HG02763 (cell line): Measurements from ENCODE around the gene IQSEC3.

ENCODE experiments used
- ATAC-seq: cut with Tn5 transposase; IDR thresholded peaks from one replicate; pipeline ENCODE4 v1.9.1; 2021; ENCODE audit warnings: mild to moderate bottlenecking, moderate library complexity; ENCODE audit not compliant: unreplicated experiment

Gene IQSEC3

DNA sequence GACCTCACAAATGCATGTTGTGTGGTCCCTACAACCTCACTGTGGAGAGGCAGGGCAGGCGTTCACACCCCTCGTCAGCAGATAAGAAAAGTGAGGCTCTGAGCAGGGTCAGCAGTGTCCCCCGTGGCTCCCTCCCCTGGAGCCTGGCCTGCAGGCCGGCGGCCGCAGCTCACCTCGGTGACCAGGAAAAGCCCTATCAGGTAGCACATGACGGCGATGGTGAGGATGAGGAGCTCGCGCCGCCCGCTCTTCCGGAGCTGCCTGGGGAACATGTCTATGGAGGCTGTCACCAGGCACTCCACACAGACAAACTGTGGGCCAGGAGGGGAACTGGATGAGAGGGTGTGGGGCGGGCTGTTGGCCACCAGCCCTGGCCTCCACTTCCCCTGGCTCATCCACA is 129.4 kb downstream of the IQSEC3 start:
- ATAC-seq, result no peak

DNA sequence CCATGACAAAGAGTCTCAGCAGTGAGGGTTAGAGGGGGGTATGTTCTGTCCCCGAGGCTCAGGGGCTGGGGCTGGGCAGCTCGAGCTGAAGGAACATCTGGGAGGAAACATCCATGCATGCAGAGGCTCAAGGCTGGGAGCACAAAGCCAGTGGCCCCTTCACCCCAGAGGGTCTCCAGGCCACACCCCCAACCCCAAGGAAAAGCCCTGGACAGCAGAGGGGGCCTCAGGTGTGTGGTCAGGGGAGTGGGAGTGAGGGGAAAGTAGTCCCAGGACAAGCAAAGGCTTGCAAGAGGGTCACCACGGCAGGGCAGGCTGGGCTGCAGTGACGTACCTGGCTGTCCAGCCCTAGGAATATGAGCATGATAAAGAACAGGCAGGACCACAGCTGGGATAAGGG is 129.9 kb downstream of the IQSEC3 start:
- ATAC-seq, result no peak

DNA sequence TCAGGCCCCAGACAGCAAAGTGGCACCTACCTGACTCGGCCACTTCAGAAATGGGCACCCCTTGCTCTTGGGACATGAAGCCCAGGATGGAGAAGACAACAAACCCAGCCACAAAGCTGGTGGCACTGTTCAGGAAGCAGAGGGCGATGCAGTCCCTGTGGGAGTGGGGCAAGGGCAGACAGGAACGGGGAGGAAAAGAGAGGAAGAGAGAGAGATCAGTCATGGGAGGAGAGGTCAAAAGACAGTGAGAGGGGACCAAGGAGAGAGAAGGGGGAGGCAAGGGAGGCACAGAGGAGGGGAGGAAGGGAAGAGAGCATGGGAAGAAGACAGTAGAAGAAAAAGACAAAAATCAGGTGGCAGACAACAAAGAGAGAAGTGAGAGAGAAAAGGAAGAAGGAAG is 130.8 kb downstream of the IQSEC3 start:
- no peak for ATAC-seq

DNA sequence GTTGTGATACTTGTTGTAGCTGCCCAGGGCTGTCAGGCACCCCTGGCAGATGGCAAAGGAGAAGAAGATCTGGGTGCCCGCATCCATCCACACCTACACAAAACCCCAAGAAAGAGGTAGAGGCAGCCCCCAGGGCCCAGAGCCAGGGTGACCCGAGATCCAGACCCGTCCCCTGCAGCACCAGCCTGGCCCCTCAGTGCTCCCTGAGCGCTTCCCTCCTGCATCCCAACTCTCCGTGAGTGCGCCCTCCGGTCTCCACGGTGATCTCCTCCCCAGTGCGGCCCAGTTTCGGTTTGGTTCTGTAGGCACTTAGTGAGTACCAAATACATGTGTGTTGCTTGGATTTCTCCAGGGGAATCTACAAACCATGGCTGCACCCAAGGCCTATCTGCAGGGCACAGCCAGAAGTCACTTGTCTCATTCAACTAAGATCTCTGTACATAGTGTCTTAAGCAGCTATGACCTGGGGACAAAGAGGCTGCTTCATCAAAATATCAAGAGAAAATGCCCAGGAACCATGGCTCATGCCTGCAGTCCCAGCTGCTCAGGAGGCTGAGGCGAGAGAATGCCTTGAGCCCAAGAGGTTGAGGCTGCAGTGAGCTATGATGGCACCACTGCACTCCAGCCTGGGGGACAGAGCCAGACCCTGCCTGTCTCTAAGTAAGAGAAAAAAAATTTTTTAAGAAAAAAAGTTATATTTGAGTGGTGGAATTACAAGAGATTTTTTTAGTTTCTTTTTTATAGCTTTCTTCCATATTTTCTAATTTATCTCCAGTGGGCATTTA is 131.5 kb downstream of the IQSEC3 start:
- no peak for ATAC-seq

DNA sequence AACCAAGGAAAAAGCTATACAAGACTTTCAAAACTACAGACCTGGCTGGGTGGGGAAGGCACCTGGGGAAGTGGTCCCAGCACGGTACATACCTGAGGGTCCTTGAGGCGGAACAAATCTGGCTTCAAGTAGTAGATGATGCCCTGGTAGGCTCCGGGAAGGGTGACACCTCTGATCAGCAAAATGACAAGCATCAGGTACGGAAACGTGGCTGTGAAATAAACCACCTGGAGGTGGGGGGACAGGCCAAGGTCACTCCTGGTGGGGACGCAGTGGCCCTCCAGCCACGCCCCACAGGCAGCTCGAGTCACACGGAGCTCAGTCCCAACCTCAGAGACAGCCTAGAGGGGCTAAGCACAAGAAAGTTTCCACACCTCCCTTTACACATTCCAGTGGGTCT is 132.1 kb downstream of the IQSEC3 start:
- no peak for ATAC-seq

DNA sequence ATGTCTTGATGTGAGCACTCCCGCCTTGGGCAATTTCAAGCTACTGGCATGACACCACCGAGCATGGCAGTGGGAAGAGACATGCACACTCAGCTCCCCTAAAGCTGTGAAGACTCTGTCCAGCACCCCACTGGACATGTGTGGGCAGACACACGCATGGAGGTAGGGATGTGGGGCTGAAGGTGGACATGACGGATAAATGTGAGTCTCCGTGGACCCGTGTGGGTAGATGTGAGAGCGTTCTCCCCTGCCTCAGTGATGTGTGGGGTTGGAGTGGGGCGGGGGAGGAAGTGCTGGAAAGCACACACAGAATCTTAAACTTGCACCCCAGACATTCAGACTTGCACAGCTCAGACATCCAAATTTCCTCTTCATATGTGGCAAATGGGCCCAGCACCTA is 134.8 kb downstream of the IQSEC3 start:
- ATAC-seq, result no peak

DNA sequence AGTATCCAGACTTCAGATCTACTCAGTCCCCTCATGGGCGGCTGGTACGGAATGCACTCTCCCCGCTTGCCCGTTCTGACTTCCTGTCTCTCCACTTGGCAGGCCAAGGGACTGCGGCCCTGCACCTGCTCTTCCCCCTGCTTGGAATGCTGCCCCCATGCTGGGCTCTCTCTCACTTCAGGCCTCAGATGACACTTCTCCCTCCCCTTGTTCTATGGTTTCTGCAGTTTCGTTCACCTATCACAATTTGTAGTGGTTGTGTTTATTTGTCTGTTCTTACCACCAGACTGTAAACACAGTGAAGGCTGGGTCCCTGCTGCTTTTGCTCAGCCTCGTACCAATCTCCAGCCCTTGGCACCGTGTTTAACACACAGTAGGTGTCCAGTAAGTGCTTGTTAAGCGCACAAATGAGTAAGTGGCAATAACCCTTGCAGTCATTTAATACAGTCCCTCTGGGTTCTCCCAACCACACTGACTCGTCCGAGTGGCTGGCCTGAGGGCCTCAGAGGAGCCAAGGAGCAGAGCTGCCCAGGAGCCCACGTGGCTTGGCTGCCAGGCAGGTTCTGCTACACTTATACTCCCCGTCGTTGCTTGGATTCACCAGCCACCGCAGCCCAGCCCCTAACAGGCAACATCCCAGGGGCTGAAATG is 135.6 kb downstream of the IQSEC3 start:
- ATAC-seq, result no peak

DNA sequence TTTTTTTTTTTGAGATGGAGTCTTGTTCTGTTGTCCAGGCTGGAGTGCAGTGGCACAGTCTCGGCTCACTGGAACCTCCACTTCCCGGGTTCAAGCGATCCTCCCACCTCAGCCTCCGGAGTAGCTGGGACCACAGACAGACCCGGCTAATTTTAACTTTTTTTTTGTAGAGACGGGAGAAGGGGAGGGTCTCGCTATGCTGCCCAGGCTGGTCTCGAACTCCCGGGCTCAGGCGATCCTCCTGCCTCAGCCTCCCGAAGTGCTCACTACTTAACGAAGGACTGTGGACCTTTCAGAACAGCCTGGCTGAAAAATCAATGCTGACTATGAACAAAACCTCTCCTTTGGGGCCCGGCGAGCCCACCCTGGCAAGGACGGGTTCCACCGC is 136.5 kb downstream of the IQSEC3 start:
- no peak for ATAC-seq

DNA sequence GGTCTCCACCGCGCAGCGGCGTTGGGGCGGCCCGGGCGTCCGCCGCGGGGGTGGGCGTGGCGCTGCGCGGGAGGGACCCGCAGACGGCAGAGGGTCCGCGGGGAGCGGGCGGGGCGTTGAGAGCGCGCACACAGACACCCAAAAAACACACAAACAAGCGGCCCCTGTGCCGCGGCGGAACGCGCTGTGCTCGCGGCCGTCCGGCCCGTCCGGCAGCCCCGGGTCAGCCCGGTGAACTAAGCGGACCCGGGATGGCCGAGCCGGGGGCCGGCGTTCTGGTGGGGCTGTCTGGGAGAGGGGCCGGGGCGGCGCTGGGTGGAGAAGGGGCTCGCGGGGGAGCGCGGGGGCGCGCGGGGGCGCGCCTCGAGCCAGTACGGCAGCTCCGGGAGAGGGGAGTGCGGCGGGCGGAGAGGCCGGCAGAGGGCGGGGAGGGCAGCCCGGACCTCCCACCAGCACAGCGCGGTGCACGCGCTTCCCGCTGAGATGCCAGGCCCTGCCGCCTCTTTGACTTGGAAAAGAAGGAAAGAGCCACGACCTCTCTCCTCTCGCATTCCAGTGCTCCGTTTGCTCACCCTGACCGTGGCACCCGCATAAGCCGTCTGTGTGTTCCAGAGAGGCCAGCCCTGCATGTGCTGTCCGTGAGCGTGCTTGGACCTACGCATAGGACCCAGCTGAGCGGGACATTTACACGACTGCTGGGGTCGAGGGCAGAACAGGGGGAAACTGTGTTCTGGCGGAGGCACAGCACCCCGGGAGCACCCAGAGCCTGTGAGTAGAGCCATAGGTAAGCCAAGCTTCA is 137.1 kb downstream of the IQSEC3 start:
- ATAC-seq, result no peak

DNA sequence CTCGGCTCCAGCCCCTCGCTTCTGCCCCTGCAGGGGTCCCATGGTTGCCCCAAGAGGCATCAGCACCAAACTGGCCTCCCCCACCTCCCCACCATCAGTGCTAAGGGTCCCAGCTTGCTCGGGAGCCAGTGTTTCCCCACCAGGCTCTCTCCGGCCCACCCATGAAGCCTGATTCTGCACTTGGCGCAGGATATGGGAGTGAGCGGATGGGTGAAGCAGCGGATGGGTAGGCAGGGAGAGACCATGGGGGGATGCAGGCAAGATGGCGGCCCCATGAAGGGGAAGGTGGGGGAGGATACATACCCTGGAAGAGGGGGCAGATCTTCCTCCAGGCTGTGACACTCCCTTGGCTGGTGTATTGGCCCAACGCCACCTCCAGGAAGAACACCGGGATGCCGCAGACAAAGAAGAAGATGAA is 137.7 kb downstream of the IQSEC3 start:
- ATAC-seq, result no peak

DNA sequence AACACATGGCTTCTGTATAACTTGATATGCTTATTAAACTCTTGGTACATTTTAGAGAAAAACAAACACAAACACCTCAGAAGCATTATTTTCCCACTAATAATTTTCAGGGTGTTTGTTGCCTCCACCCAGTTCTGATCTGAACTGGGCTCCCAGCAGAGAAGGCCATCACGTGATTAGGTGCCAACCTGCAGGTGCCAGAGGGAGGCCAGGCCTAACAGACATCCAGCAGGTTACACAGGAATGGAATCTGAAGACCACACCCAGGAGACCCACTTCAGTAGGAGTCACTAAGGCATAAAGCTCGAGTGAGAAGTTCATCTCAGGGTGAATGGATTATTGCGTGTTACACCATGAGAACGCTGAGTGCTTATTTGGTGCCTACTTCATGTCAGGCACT is 138.5 kb downstream of the IQSEC3 start:
- no peak for ATAC-seq

DNA sequence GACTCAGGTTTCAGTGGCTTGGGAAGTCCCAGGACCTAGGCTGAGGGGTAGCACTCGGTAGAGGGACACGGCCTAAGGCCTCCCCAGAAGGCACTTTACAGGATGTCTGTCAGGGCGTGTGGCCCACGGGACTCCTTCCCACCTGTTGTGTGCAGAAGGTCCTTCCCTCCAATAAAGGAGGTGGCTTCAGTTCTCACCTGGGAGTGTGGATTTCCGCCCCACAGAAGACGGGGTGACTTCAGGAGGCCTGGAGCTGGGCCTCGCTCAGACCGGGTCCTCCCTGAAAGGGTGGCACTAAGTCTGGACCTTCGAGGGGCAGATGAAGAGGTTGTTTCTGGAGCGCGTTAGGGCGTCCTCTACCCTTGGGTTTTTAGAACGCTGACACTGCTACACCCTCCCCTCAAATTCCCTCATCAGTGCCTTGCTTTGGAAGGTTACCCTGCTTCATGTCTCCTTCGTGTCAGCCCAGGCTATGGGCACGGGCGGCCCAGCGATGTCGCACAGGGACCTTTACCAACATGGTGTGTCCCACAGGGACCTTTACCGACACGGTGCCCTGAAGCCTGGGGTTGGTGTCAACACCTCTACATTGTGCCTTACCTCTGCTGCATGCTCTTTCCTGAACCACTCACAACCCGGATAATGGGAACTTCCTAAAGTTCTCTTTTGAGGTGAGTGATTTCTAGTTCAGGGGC is 140.3 kb downstream of the IQSEC3 start:
- no peak for ATAC-seq

DNA sequence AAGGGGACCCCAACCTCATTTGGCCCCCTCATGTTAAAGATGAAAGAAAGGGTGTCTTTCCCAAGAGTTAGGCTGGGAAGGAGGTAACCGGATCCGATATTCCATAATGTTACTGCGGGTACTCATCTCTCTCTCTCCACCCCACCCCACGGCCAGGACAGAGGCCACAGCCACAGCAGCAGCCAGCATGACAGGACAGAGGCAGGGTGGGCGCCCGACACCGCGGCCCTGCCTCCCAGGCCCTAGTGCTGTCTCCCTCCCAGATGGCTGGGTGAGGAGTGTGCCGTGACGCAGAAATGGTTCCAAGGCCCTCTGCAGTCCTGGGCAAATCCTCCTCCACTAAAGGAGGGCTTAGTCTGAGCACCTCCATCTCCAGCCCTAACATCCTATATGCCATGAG is 141.2 kb downstream of the IQSEC3 start:
- ATAC-seq, result no peak

DNA sequence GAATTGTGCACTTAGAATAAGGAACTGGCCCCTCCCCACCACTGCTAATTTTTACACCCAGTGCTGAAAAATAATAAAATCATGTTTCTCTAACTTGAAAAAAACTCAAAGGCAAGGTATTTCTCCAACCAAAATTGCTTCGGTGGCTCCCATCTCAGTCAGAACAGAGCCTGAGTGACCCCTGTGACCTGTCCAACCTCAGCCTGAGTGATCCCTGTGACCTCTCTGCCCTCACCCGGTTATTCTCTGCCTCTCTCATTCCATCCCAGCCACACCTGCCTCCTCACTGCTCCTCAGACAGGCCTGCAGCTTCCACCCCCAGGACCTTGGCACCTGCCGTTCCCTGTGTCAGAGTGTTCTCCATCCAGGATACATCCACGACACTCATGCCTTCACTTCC is 142.2 kb downstream of the IQSEC3 start:
- ATAC-seq, result no peak

DNA sequence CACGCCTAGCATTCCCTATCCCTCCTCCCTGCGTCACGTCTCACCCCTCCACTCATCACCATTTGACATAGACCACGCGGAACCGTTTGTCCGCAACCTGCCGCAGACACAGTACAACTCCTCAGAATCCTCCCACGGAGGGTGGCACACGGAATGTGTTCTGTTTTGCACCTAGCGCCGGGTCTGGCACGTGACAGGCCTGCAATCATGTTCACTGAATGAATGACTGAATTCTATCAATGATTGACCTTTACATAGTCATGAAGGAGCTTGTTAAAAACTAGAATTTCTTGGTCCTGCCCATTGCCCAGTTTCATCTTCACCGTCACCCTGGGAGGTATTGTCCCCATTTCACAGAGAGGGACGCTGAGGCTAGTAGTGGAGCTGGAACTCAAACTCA is 142.7 kb downstream of the IQSEC3 start:
- ATAC-seq, result no peak

DNA sequence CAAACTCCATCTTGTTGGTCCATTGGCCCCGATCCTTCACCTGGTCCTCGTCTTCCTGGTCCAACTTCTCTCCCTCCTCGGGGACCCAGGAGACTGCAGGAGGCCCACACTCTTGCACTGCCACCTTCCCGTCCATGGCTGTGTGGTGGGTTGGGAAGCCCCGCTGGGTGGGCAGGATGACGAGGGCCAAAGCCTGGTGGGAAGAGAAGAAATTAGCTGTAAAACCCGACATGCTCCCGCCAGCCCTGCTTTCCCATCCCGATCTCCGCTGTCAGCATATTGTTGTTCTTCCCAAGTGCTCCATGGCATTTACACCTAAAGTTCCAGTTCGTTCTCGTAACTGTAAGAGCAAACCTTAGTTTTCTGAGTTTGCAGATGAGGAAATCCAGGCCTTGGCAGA is 143.3 kb downstream of the IQSEC3 start:
- no peak for ATAC-seq

DNA sequence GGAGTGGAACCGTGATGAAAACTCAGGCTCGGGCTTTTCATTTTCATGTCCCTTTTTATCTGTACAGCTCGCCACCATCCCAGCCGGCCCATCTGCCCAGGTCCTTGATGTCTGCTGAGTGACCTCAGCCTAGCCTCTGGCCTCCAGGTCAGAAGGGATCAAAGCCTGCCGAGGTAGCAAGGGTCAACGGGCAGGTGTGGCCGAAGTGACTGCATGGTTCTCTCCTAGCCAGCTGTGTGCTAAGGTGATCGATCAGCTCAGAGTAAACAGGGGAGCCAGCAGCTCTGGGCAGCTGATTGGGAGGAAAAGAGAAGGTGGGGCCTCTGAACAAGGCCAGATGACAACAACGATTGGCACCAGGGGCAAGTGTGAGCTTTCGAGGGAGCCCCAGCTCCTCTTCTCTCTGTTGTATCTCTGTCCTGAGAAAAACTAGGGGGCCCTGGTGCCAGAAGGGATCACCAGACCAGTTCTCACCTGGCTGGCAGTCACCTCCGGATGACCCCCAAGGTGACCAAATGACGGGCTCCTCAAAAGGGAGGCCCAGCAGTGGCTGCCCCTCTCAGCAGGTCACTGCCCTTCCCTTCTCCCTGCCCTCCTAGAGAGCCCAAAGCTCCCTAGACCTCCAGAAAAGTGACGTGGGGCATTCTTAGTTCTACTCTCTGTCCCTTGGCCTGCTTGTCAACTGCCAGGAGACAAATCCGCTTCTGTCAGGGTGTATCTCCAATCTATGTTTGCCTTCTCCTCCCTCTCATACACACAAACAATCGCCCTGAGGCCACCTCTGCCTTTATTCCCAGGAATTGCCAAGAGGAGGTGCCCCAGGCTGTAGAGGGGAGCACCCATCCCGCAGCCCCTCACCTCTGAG is 143.9 kb downstream of the IQSEC3 start:
- no peak for ATAC-seq

DNA sequence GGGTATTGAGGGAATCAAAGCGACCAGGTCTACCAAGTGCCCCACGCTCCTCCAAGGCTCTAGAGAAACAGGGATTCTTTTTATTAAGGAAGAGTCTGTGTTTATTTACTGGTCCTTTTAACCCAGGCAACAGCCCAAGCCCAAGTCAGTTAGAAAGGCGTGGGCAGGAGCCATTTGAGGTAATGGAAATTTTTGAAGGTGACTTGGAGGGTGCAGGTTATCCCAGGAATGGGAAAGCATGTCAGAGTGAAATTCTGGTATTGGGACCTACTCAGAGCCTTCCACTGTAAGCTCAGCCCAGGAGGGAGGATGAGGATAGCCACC is 144.5 kb downstream of the IQSEC3 start:
- no peak for ATAC-seq

DNA sequence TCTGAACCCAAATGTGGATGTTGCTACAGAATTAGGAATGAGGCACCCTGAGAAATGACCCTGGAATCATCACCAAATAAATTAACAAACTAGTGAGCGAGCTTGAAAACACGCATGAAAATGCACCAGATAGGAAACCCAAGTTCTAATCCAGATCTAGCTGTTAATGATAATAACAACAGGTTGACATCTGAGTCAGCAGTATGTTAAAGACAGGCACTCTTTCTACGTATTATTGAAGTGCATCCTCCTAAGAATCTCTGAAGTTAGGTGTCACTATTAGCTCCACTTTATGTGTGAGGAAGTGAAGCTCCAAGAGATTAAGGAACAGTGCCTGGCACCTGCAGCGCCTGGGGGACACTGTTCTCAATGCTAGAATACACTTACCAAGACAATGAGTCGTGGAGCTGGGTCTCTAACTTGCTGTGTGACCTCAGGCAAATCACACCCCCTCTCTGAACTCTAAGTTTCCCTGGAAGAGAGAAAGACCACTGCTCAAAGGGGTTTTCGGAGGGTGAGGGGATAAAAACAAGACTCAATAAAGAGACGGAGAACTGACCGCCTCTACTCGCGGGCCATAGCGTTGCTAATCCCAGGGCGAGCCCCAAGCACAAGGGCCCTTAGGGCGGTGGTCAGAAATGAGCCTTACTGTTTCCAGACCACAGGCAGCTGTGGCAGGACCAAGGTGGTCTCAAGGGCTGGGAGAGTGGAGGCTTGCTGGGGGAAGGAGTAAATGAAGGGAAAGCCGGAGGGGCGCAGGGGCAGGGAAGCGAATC is 145.3 kb downstream of the IQSEC3 start:
- ATAC-seq, result no peak

DNA sequence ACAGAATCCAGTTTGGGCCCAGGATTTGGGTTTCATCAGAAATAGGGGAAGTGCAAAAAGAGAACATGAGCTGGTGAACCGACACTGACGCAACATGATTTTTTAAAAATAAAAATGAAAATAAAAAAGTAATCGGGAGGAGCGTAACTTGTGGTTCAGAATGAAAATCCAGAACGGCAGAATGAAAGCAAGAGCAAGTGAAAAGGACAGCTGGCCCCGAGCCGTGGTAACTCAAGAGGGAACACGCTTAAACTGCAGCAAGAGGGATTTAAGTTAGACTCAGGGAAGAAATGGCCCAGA is 145.8 kb downstream of the IQSEC3 start:
- no peak for ATAC-seq
